HS-27A (cell line): ENCODE measurements around the gene DCANP1.
"Not testable (repeated sequence)": the region's sequence is repeated elsewhere in the genome, so short reads cannot be mapped to it uniquely, and the experiment has no call there.

Experiments used
- DNase-seq: peaks from one replicate; pipeline ENCODE4 v3.0.0-alpha.2; 2012; ENCODE audit warnings: low read depth, missing footprints

DCANP1 gene

GRCh38 chr5:135447298-135447929, at the start of gene DCANP1:
Gene DCANP1, minus strand, starts transcription at chr5:135447348. Its CDS starts 240 bp downstream, at chr5:135447108.
- DNase-seq = no peak

- DNase-seq = not testable (repeated sequence)
Measured at GRCh38 chr5:135495531-135495930, 48.4 kb upstream of the DCANP1 start.

- no peak for DNase-seq
Measured at GRCh38 chr5:135494196-135494595, 47.0 kb upstream of the DCANP1 start.

- DNase-seq = peak; percentile 36
Measured at GRCh38 chr5:135493406-135494180, 46.4 kb upstream of the DCANP1 start.

GRCh38 chr5:135492319-135492626, 45.1 kb upstream of the DCANP1 start:
- no peak for DNase-seq

DNA sequence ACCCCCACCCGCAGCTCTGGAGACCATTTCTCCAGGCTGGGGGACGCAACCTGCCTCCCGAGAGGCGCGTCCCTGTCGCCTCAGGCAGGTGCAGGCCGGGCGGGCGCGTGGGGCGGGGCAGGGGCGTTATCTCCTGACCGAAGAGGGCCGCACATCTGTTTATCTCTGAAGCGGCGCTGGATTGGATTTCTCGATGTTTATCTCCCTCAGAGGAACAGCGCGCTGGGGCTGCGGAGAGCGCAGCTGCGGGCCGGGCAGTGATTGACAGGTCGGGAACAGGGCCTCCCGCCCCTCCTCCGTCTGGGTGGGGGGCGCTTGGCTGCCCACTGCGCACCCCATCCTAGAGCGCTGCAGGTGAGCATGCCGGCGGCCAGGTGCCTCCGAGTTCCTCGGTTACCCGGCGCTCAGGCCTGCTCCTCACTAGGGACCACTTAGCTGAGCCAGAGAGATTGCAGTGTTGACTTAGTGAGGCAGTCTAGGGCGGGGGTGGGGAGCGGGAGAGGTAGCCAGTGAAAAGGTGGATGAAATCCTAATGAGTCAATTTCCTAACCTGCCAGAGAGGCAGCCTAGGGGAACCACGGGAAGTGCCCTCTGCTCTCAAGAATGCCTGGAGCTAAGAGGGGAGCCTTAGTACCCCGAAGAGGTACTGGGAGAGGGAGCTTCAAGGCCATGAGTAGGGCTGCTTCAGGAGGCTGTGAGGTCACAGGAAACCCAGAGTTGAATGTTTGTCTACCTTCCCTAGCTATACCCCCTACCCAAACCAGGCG, 44.6 kb upstream of the DCANP1 start:
- no peak for DNase-seq

- DNase-seq = no peak
Measured at GRCh38 chr5:135491038-135491551, 43.9 kb upstream of the DCANP1 start.

DNA sequence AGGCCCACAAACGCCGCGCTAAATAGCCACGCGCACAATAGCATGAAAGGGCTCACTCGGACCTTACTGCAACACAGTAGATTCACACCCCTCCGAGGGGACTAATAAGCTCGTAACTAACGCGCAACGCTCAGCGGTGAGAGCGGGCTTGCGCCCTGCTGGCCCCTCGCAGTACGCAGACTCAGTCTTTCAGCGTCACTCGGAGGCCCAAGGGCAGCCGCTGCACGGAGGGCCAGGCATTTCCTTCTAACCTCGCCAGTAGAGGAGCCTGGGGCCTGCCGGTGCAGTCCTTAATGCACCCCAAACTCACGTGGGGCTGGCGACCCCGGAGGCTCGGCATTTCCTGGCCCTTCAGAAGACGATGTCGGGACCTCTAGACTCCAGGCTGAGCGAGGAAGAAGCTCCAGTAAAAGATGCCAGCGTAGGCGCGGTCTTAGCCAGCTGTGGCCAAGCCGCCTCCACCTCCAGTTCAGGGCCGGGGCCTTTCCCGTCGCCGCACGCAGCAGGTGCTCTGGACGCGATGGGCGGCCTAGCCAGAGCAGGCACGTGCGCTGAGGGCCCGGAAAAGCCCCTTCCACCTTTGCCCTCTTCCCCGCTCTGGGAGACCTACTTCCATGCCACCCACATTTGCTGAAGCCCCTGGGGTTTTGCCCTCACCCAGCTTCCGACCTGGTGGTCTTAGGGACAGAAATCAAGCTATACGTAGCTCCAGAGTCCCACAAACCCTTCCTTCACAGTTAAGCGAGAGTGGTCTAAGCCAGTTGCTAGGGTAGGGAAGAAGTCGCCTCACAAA, 43.3 kb upstream of the DCANP1 start:
- no peak for DNase-seq

GRCh38 chr5:135489466-135490244, 42.5 kb upstream of the DCANP1 start:
- no peak for DNase-seq

DNA sequence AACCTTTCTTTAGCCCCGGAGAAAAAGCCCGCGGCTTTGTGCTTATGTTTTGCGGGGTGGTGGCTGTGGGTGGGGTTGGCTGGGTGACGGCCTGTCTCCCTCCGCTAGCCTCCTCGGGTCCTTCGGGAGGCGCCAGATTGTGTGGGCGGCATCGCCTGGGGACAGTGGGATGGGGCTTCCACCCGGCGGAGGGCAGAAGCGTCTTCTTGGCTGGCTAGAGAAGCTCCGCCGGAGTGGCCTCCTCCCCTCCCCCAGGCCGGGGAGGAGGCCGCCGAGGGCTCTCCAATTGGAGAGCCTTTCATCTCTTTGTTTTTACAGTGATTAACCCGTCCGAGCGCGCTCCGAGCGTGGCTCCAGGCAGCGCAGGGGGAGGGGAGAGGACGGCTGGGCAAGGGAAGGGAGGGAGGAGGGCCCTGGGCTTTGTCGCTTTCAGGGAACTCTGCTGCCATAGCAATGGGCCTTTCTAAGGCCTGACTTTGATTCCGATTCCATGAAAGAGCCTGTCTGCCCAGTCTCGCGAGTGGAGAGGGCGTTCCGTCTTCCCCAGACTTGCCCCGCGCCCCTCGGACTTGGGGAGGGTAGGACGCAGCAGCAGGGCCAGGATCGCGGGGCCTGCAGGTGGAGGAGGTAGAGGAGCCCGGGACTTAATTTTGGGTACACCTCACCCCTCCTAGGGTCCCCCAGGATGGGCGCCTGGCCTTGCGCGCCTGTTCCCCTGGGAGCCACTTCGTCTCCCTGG, 41.7 kb upstream of the DCANP1 start:
- DNase-seq = peak; percentile 40

DNA sequence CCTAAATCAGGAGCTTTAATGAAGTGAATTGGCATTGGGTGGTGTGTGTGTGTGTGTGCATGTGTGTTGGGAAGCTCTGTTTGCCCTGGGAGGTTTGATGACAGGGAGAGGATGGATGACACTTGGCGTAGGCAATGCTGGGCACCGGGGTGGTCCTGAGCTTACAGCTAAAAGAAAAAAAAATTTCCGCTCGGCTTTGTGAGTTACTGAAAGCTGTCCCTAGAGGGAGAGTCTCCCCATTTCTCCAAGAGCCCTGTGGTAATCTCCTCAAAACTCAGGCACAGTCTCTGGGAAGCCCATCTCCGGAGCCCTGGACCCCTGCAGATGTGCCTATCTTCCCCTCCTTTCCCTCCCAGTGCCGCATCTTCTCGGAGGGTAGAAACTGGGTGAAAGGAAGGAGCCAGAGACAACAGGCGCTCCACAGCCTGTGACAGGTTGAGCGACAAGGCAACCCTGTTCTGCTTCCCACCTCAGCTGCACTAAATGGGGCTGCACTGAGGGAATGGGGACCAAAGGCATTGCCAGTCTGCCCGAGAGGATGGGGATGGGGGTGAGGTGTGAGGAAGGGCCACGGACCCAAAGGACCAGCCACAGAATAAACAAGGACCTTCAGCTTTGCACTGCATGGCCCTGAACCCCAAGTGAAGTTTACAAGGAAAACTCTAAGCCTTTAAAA, 40.8 kb upstream of the DCANP1 start:
- no peak for DNase-seq

DNA sequence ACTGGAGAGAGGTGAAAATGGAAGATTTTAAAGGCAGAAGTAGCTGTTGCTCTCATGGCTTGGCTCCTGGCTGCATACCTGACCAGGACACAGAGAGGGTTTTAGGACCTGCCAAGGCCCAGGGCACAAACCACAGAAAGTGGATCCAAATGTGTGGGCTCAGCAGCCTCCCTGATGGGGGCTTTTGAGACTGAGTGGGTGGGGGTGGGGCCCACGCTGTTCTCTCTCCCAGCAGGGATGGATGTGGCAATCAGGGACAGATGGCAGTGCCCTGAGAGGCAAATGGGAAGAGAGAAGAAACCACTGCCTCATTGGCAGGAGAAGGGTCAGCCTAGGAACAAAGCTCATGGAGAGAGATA, 39.9 kb upstream of the DCANP1 start:
- no peak for DNase-seq

GRCh38 chr5:135486131-135487036, 39.2 kb upstream of the DCANP1 start:
- no peak for DNase-seq

DNA sequence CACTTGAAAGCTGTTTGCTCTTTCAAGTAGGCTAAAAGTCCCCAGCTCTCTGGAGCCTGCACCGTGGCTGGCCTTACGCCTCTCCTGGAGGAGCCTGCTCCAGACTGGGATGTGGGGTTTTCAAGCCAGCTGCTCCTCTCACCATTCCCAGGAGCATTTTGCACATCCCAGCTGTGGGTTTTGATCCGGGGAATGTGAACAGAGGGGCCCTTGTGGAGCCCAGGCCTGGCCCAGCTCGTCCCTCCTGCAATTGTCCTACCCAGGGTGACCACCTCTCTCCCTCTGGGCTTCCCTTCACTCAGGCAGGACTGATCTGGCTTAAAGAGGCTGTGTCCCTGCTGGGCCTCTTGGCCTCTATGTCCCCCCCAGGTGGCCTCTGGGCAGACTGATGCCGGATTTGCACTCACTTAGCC, 37.5 kb upstream of the DCANP1 start:
- no peak for DNase-seq

GRCh38 chr5:135483254-135483653, 36.1 kb upstream of the DCANP1 start:
- no peak for DNase-seq

DNA sequence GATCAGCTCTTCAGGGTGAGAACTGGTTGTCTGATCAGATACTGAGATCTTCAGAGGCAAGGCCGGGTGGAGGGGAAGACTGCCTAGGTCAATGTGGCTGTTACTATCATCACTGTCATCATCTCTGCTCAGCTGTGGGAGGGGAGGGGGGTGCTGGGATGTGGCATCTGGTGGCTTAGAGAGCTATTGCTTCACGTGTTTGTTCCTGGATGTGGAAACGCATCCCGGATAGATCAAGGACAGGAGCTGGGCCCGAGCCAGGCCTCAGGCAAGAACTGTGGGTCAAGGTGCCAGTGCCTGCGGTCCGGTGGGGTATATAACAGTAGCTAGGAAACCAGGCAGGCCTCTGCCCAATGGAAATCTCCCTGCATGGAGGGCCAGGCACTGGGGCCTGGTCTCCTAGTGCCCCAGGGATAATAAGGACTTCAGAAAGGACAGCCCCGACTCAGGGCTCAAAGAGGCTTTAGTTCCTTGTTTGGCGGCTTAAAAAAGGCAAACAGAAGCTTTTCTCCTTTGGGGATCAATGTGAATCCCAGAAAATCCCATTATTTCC, 35.3 kb upstream of the DCANP1 start:
- DNase-seq = no peak

GRCh38 chr5:135481909-135482311, 34.8 kb upstream of the DCANP1 start:
- DNase-seq = no peak

DNA sequence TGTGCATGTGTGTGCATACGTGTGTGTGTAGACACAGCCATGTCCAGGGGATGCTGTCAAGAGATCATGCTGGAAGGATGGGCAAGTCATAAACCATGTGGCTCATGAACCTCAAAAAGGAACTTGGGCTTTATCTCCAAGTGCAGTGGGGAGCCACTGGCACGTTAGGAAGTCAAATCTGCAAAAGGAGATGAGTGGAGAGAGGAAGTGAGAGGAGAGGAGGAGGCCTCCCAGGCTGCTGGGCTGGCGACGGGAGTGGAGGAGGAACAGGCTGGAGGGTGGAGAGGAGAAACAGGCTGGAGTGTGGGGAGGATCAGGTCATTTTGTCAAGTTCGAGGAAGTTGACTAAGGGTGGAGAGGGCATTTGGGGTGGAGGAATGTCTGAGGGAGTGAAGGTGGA, 34.2 kb upstream of the DCANP1 start:
- no peak for DNase-seq

- no peak for DNase-seq
Measured at GRCh38 chr5:135480511-135480910, 33.4 kb upstream of the DCANP1 start.
